Measurements from ENCODE around the gene ATAD5.
A peak's percentile ranks its signal among the peaks of the same experiment; 100 is the strongest.

DNA sequence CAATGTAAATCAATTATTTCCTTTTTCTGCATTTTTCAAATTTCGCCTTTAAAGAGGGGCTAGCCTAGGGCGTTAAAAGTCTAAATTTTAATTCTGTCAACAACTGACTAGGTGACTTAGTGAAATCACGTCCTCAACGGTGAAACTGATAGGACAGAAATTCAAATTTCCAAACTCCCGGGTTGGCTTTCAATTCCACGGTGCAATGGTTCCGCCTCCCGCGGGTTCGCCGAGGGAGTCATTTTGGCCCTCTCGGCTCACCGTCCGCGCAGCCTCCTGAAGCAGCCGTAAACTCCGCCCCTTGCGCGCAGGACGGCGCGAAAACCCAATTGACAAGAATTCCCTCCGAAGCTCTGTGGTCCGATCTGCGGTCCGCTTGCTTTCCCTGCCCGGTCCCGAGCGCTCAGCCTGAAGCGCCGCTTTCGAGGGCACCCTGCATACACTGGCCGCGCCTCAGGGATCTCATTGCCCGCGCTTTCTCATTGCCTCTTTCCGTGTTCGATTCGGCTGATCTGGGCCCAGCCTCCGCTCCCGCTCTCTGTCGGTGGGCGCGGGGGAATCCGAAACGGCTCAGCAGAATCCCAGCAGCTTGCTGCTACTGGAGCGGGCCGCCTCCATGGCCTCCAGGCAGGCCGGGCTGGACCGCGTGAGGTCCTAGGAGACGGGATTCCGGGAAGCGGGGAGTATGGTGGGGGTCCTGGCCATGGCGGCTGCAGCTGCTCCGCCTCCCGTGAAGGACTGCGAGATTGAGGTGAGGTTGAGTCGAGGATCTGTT, at the start of gene ATAD5:
- peak; percentile 82 for TF ChIP-seq POLR2A (IDR thresholded peaks at IDR 0.05; ENCODE audit: low read length)
- no peak for TF ChIP-seq GATA1 (IDR thresholded peaks at IDR 0.05; ENCODE audit: low read depth, low read length)
